ENCODE measurements around the gene TSPAN16. TPM values are rescaled to one million over a fixed set of nuclear protein-coding genes. Genes with fewer than 3 reads are reported as not detected.

Gene TSPAN16
- total and polyA plus RNA-seq, 2 of the 13 experiments (the other 11 are each of a cell fraction or from before 2014, with no cell fraction given), result not detected

DNA sequence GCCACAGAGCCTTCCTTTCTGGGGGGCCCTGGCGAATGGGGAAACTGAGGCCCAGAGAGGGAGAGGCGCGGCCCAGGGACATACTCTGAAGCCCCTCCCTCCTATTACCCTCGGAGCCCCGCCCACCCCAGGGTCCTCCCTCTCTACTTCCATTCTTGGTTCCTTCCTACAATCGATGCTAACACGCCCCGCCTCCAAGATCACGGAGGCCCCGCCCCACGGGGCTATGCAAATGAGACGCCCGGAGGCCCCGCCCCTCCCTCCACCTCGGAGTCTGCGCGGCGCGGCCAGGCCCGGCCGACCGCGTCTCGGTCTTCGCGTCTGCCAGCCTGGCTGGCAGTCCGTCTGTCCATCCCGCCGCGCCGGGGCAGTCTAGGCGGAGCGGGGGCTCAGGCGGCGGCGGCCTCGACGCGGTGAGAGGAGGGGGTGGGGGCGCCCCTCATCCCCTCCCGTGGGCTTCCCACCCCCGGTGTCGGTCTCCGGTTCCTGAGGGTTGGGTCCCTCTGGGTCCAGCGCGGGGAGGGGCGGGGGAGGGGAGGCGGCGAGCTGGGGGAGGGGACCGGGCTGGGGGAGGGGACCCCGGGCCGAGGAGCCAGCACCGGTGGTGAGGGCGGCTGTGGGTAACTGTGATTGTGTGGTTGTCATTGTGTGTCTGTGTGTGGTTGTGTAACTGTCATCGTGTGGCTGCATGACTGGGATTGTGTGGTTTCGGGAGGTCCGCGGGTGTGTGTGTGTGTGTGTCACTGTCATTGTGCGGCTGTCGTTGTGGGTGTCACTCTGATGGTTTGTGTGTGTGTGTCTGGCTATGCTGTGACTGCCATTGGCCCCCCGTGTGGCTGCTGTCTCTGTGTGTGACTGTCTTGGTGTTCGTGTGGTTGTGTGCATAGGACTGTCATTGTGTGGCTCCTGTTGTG lies 59.5 kb downstream of the TSPAN16 start, which contains the start of gene PLPPR2 (continued):
- TF ChIP-seq HMG20B (CRISPR knock-in tag; conservative IDR thresholded peaks at IDR 0.05) (no peak), ZNF589 (CRISPR knock-in tag; conservative IDR thresholded peaks at IDR 0.05) (no peak), ZNF841 (CRISPR knock-in tag; IDR thresholded peaks at IDR 0.05; ENCODE audit: borderline replicate concordance) (no peak), FOXA3 (CRISPR knock-in tag; IDR thresholded peaks at IDR 0.05) (no peak), HNF4G (IDR thresholded peaks at IDR 0.05; ENCODE audit: borderline replicate concordance, low read depth, low read length) (no peak), HNF4G (CRISPR knock-in tag; IDR thresholded peaks at IDR 0.05; ENCODE audit: borderline replicate concordance, low read depth) (no peak), ZNF703 (CRISPR knock-in tag; IDR thresholded peaks at IDR 0.05; ENCODE audit: borderline replicate concordance) (no peak), ZNF367 (CRISPR knock-in tag; IDR thresholded peaks at IDR 0.05; ENCODE audit: borderline replicate concordance) (no peak), ZFAT (CRISPR knock-in tag; conservative IDR thresholded peaks at IDR 0.05) (no peak), SKI (IDR thresholded peaks at IDR 0.05; ENCODE audit: partially characterized antibody) (peak; percentile 22), XRCC5 (optimal IDR thresholded peaks at IDR 0.05; ENCODE audit: low read length) (no peak), ZNF850 (CRISPR knock-in tag; conservative IDR thresholded peaks at IDR 0.05) (no peak), TEAD2 (CRISPR knock-in tag; IDR thresholded peaks at IDR 0.05) (no peak), JARID2 (CRISPR knock-in tag; IDR thresholded peaks at IDR 0.05; ENCODE audit: insufficient replicate concordance) (no peak)
- TF ChIP-seq, protein P1, sequence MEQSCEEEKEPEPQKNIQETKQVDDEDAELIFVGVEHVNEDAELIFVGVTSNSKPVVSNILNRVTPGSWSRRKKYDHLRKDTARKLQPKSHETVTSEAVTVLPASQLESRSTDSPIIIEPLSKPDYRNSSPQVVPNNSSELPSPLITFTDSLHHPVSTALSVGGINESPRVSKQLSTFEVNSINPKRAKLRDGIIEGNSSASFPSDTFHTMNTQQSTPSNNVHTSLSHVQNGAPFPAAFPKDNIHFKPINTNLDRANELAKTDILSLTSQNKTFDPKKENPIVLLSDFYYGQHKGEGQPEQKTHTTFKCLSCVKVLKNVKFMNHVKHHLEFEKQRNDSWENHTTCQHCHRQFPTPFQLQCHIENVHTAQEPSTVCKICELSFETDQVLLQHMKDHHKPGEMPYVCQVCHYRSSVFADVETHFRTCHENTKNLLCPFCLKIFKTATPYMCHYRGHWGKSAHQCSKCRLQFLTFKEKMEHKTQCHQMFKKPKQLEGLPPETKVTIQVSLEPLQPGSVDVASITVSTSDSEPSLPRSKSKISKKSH (CRISPR knock-in tag; IDR thresholded peaks at IDR 0.05; ENCODE audit: borderline replicate concordance), result no peak
- TF ChIP-seq, protein P2, sequence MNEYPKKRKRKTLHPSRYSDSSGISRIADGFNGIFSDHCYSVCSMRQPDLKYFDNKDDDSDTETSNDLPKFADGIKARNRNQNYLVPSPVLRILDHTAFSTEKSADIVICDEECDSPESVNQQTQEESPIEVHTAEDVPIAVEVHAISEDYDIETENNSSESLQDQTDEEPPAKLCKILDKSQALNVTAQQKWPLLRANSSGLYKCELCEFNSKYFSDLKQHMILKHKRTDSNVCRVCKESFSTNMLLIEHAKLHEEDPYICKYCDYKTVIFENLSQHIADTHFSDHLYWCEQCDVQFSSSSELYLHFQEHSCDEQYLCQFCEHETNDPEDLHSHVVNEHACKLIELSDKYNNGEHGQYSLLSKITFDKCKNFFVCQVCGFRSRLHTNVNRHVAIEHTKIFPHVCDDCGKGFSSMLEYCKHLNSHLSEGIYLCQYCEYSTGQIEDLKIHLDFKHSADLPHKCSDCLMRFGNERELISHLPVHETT (CRISPR knock-in tag; conservative IDR thresholded peaks at IDR 0.05), result no peak
- TF ChIP-seq, protein P3, sequence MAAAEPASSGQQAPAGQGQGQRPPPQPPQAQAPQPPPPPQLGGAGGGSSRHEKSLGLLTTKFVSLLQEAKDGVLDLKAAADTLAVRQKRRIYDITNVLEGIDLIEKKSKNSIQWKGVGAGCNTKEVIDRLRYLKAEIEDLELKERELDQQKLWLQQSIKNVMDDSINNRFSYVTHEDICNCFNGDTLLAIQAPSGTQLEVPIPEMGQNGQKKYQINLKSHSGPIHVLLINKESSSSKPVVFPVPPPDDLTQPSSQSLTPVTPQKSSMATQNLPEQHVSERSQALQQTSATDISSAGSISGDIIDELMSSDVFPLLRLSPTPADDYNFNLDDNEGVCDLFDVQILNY (CRISPR knock-in tag; conservative IDR thresholded peaks at IDR 0.05), result no peak
- TF ChIP-seq, protein P4, sequence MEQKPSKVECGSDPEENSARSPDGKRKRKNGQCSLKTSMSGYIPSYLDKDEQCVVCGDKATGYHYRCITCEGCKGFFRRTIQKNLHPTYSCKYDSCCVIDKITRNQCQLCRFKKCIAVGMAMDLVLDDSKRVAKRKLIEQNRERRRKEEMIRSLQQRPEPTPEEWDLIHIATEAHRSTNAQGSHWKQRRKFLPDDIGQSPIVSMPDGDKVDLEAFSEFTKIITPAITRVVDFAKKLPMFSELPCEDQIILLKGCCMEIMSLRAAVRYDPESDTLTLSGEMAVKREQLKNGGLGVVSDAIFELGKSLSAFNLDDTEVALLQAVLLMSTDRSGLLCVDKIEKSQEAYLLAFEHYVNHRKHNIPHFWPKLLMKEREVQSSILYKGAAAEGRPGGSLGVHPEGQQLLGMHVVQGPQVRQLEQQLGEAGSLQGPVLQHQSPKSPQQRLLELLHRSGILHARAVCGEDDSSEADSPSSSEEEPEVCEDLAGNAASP (CRISPR knock-in tag; IDR thresholded peaks at IDR 0.05; ENCODE audit: borderline replicate concordance), result no peak
